ENCODE measurements around the gene JARID2.
"Not testable (repeated sequence)": the region's sequence is repeated elsewhere in the genome, so short reads cannot be mapped to it uniquely, and the experiment has no call there.

The JARID2 gene

GRCh38 chr6:15305909-15306308 is 60.0 kb downstream of the JARID2 start:
- no peak for DNase-seq

GRCh38 chr6:15308435-15309213 is 62.8 kb downstream of the JARID2 start:
- no peak for DNase-seq

GRCh38 chr6:15309611-15310283 is 63.9 kb downstream of the JARID2 start:
- no peak for DNase-seq

GRCh38 chr6:15310680-15311079 is 64.8 kb downstream of the JARID2 start:
- no peak for DNase-seq

- no peak for DNase-seq
Measured at GRCh38 chr6:15312500-15312899, 66.6 kb downstream of the JARID2 start.

- peak in 42 of 56 donors; percentile 6 to 71 (median 32) for DNase-seq
Measured at GRCh38 chr6:15313367-15313766, 67.5 kb downstream of the JARID2 start.

GRCh38 chr6:15316754-15317153 is 70.9 kb downstream of the JARID2 start:
- no peak for DNase-seq

GRCh38 chr6:15317251-15317650 is 71.4 kb downstream of the JARID2 start:
- no peak for DNase-seq

- peak in 3 of 56 donors; percentile 8 to 25 (median 10) for DNase-seq
Measured at GRCh38 chr6:15317934-15318902, 72.3 kb downstream of the JARID2 start.

GRCh38 chr6:15319677-15320076 is 73.8 kb downstream of the JARID2 start:
- DNase-seq = no peak

GRCh38 chr6:15320693-15321092 is 74.8 kb downstream of the JARID2 start:
- DNase-seq = no peak

GRCh38 chr6:15322184-15322583 is 76.3 kb downstream of the JARID2 start:
- DNase-seq = no peak

- no peak for DNase-seq
Measured at GRCh38 chr6:15322781-15323536, 77.1 kb downstream of the JARID2 start.

- not testable (repeated sequence) for DNase-seq
Measured at GRCh38 chr6:15323611-15324010, 77.7 kb downstream of the JARID2 start.

- DNase-seq = no peak
Measured at GRCh38 chr6:15324427-15324985, 78.6 kb downstream of the JARID2 start.

- no peak for DNase-seq
Measured at GRCh38 chr6:15325540-15325955, 79.7 kb downstream of the JARID2 start.

GRCh38 chr6:15326067-15326614 is 80.3 kb downstream of the JARID2 start:
- no peak for DNase-seq

- no peak for DNase-seq
Measured at GRCh38 chr6:15327271-15327670, 81.4 kb downstream of the JARID2 start.

- DNase-seq = no peak
Measured at GRCh38 chr6:15329197-15329671, 83.4 kb downstream of the JARID2 start.

Measured in amygdala (tissue), 56 donors.